NCI-H1417 (cell line): Measurements from ENCODE around the gene CDH4.

Experiments used
- DNase-seq, 3 experiments: peaks; one replicate each; lab custom pipeline; 2025; lab: John Stamatoyannopoulos, UW

CDH4 gene

DNA sequence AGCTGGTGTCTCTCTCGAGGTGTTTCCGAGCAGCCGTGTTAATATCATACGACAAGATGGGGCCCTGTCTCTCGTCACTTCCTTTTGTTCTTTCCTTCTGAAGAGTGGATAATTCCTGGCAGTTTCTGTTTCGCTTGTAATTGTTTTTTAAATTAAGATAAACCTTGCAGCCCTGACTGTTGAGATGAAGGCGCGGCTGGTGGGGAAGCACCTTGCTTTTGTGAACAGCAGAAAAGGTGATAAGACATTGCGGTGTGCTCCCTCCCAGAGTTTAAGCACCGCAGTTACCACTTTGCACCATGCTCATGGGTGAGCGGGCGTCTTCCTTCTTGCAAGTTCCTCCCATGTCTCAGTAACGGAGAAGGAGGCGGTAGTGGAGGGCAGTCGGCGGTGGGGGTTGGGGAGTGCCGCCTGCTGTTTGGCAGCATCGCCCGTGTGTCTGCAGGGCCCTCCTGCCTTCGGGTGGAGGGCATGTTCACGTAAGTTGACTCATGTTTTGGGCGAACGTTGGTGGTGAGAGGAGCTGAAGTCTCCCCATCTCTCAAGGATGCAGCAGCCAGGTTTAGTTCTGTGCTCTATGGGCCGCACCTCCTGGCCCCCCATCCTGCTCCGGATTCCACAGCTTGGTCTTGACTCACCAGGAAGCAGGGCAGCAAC, 467.8 kb downstream of the CDH4 start:
- DNase-seq = no peak

DNA sequence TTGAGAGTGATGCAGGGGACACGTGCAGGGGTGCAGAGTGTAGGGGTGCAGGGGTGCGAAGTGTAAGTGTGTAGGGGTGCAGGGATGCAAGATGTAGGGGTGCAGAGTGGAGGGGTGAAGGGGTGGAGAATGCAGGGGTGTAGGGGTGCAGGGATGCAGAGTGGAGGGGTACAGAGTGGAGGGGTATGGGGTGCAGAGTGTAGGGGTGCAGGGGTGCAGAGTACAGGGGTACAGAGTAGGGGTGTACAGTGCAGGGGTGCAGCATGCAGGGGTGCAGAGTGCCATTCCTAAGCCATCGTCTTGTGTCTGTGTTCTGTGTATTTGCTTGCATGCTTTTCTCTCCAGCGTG, 468.3 kb downstream of the CDH4 start:
- DNase-seq = no peak

DNA sequence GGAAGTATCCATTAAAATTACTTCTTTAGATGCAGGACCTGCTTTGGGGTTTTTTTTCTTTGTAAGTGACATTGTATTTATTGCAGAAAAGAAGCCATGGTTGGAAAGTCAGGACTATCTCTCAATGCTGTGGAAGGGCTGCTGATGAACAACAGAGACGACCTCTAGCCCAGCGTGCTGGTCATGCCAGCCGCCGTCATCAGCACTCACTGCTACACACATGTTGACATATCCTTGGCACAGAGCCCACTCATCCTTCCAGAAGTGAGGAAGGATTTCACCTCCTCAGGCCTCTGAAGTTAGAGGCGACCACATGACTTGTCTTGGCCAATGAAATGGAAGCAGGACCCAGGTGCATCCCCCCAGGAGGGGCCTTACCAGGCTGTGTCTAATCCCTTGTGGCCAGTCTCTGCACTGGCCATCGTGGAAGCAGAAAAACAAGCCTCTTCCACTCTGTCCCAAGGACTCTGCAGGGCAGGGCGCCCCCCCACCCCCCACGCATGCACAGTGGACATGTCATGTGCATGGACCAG, 470.2 kb downstream of the CDH4 start:
- no peak for DNase-seq

DNA sequence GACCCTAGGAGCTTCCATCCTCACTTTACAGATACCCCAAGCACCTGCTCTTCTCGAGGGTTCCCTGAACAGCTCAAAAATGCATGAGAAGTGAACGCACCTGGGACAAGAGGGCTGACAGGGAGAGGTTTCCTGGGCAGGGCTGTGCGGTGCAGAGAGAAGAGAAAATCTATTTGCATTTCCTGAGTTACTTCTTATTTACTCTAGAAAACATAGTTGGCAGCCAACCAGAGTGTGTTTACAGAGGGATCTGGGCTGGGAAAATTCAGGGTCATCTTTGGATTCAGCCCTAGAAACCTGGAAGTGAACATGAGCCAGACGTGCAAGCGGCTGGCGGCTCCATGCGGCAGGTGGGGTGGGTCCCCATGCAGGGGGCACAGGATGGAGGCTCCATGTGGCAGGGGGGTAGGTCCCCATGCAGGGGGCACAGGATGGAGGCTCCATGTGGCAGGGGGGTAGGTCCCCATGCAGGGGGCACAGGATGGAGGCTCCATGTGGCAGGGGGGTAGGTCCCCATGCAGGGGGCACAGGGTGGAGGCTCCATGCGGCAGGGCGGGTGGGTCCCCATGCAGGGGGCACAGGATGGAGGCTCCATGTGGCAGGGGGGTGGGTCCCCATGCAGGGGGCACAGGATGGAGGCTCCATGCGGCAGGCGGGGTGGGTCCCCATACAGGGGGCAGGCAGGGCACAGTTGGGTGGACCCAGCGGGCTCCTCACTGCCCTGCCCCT, 471.6 kb downstream of the CDH4 start:
- peak in 2 of 3 experiments; percentile 17 to 36 for DNase-seq

DNA sequence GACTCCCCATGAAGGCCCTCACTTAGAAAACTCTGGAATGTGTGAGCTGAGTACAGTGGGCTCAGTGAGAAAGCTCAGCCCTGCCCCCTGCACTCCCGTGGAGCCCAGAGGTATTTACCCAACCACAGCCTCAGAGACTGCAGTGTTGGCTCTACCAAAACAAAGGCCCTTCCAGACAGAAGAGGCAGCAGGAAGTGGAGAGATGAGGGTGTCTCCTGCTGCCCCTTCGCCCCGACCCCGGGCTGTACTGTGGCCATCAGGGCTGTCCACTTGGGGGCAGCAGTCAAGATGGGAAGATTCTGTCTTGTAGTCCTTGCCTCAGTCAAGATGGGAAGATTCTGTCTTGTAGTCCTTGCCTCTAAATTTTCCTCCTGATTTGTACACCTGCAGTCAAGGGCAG, 472.3 kb downstream of the CDH4 start:
- peak in 1 of 3 experiments; percentile 13 for DNase-seq

DNA sequence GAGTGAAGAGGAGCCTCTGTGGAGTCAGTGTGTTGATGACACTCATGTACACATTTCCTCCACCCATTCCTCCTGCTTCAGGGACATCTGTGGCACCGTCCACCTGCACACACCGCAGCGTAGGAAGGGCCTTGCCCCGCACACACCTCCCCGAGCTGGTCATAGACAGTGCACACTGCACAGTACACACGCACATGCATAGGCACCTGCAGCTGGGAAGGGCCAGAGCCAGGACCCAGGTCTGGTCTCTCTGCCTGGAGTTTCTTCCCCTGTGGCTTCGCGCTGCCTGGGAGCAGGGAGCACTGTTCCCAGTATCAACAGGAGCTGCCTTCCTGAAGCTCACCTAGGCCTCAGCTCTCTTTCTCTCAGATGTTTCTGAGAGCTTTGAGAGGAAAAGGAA, 473.1 kb downstream of the CDH4 start:
- no peak for DNase-seq

DNA sequence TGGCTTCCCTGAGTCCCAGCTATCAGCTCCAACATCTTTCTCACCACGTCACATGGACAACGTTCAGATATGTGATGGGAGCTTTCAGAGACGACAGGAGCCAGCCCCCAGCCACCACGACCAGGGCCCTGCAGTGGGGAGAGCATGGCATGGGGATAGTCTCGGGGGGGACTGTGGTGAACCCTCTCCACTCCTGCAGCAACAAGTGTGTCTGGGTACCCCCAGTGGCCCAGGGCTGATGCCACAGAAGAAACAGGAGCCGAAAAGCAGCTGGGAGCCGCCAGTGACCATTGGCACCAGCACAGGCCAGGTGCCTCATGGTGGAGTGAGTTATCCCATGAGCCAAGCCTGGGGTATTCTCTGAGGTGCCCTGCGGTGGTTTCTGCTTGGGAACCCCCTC, 473.9 kb downstream of the CDH4 start:
- DNase-seq = no peak

DNA sequence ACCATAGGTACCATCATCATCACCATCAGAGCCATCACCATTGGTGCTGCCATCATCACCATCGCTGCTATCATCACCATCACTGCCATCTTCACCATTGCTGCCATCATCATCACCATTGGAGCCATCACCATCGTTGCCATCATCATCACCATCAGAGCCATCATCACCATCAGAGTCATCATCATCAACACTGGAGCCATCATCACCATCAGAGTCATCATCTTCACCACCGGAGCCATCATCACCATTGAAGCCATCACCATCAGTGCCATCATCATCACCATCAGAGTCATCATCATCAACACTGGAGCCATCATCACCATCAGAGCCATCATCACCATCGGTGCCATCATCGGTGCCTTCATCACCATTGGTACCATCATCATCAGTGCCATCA, 474.9 kb downstream of the CDH4 start:
- DNase-seq = no peak

DNA sequence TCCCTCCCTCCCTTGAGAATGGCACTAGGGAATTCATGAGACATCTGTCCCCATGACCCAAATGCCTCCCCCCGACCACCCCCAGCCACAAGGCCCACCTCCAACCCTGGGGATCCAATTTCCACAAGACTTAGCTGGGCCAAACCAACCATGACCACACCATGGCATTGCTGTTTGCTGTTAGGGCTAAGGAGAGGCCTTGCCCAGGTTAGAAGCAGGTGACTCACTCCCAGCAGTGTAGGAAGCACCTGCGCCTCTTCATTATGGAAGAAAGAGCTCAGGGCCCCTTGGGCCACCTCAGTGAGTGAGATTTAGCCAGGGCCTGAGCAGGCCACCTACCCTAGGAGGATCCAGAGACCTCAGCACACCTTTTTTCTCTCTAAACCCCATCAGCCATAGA, 475.7 kb downstream of the CDH4 start:
- peak in 1 of 3 experiments; percentile 29 for DNase-seq

DNA sequence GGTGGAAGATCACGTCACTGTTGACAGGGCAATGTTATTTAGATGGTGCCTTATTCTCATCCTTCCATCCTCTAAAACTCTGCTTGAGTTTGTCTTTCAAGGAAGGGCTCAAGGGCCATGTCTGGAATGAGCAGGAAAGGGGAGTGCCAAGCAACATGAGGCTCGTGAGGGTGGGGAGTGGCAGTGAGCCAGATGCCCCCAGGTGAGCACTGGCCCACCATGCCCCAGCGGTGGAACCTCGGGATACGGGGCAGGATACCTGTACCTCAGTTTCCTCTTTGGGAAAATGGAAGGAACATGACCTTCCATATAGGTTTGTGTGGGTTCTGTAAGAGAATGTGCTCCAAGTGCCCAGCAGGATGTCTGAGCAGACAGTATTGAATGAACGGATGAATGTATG, 476.3 kb downstream of the CDH4 start:
- no peak for DNase-seq

DNA sequence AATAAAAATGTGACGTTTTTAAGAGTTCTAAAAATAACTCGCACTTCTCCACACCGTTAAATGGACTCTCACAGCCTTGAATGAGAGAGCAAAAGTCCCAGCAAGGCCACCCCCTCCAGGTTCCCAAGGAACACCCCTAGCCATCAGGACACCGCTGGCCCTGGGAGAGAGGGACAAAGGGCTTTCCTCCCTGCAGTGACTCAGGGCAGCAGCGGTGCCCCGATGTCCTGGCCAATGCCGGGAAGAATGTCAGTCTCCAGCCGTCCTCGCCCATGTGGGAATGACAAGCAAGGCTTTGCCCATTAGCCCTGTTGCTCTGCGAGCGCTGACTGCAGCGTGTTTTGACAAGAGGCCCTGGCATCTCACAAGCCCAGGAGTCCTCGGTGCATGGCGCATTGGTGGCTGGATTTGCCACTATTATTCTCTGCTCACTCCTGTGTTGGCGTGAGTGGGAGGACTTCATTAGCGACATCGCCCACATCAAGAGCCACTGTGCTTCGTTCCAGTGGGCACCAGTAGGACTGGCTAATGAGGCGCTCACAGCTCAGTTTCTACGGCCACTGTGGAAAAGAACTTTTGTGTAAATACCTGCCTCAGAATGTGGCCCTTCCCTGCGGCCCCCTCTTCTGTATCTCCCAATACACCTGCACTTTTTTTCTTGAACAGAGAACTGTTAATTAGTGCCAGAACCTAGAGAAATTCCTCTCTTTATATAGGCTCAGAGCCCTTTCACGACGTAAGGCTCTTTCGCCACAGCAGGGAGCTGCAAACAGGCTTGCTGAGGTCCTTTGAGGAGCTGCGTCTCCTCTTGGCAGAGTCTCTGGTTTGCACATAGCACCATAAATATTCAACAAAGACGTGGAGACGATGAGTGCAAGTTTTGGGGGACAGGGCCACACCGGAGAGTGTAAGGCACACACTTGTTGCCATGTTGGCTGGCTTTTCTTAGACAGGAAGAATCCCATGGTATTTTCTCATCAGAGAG, 477.0 kb downstream of the CDH4 start:
- DNase-seq = no peak

DNA sequence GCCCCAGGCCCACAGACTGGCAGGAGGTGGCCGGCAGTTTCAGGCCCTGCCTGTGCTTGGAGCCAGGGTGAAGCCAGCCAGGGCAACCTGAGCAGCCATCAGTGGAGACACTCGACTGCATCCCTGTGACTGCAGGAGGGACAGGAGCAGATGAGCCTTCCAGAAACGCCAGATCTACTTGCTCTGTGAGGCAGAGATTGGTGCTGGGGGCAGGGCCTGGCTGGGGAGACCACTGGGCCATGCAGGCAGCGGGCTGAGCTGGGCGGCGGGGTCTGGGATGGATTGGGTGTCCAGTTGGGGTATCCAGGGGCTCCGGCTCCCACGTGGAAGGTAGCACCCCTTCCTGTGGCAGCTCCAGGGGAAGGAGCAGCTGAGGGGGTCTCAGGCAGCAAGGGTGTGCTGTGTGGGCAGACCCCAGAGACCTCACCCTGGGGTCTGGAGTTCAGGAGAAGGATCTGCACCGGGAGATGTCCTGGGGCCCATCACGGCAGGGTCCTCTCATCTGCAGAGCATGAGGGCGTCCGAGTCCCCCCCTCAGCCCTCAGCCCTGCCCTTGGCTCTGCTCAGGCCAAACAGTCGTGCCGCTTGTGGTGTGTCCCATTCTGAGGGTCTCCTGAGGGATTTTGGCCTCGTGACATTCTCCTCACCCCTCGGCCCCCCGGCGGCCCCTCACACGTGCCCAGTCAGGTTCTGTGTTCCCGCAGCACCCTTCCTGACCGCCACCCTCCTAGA, 478.7 kb downstream of the CDH4 start:
- DNase-seq = no peak

DNA sequence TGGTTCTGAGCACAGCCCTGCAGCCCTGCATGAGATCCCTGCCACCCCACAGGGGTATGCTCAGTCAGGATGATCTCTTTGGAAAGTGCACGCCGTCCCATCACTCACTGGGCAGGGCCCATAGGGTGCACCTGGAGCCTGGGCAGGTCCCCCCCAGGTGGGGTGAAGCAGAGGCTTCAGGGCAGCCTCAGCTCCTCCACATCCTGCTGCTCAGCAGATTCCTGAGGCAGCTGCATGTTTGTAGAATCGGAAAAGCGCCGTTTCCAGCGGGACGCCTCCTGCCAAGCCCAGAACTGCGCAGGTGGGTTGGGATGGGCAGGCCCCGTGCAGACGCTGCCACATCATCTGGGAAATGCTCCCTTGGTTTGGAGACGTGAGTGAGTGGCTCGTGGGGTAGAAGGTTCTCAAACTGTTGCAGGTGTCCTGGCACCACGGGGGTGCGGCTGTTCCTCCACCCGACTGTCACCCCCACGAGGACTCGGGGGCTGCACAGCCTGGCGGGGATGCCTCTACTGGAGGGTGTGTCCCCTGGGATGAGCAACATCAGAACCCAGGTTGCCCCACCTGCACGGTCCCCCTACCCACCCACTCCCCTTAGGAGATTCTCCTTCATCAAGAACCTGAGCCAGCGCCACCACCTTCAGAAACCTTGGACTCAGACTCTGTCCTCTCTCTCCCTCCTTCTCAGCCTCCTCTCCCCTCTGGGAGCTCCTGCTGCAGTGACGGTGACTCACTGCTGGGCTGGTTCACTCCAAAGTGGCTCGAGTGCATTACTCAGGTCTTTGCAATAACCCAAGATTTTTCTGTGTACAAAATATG, 479.5 kb downstream of the CDH4 start:
- DNase-seq = no peak

DNA sequence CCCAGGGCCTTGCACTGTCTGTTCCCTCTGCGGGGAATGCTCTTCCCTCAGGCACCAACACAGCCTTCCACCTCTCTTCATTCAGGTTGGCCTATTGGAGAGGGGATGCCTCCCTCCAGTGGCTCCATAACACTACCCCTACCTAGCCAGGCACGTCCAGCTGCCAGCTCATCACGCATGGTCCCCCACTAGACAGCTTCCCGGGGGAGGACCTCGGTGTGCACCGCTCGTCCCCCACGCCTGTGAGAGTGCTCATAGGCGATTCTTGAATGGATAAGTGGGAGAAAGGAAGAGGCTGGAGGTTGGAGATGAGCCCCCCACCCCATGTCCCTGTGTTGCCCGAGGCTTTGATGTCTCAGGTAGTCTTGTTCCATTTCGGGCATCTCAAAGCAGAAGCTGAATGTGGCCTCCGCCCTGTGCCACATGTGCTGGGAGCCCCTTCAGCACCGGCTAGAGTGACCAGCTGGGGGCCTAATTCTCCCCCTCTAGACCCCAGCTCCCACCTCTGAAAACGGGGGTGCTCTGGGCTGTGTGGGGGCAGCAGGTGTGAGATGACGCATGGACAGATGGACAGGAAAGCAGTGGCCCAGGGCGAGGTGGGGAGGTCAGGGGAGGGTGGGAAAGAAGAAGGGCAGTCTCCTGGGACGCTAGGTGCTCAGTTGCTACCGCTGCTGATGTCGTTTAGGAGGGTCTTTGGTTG, 480.6 kb downstream of the CDH4 start:
- no peak for DNase-seq

DNA sequence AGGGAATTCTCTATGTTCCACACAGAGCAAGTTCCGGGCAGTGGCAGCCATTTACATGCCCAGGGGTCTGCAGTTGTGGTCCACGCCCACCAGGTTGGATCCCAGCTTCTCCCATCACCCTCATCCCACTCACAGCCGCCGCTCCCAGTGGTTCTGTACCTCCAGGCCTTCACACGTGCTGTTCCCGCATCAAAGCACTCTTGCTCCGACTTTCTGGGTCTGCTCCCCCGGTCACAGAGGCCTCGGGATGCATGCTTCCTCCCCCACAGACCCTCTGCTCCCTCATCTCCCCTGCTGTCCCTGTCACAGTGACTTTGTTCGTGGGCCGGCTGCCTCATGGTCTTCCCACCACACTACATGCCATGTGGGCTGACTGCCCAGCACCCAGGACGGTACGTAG, 481.2 kb downstream of the CDH4 start:
- DNase-seq = no peak

DNA sequence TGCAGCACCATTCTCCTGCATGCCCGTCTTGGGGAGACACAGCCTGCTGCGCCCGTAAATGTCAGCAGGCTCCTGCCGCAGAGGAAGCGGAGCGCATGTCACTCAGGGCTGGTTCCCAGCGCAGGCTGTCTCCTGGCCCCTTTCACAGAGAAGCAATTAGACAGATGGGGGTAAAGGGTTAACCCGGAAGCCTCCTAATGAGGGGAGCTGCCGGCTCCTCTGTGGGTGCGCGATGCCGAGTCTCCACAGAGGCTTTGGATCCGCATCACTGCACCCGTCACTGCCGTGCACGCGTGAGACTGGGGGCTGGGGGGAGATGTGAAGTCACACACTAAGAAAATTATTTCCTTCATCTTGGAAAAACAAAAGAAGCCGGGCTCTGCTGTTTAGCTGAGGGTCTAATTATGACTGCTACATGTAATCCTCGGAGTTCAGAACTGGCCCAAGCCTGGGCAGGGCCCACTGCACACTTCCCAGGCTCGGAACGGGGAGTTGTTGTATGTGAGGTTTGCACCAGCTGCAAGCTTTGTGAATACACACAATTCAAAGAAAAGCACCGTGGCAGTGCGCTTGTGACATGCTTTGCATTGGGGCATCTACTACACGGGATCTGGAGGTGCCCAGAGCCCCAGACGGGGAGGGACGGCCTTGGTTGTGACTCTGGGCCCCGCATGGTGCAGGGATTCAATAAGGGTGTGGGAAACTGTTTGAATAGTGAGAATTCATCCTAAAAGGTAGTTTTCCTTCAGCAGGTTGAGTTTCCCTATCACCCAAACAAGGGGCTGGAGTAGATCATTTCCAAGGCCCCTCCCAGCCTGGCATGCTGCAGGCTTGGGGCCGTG, 482.1 kb downstream of the CDH4 start:
- peak in 2 of 3 experiments; percentile 8 to 14 for DNase-seq

DNA sequence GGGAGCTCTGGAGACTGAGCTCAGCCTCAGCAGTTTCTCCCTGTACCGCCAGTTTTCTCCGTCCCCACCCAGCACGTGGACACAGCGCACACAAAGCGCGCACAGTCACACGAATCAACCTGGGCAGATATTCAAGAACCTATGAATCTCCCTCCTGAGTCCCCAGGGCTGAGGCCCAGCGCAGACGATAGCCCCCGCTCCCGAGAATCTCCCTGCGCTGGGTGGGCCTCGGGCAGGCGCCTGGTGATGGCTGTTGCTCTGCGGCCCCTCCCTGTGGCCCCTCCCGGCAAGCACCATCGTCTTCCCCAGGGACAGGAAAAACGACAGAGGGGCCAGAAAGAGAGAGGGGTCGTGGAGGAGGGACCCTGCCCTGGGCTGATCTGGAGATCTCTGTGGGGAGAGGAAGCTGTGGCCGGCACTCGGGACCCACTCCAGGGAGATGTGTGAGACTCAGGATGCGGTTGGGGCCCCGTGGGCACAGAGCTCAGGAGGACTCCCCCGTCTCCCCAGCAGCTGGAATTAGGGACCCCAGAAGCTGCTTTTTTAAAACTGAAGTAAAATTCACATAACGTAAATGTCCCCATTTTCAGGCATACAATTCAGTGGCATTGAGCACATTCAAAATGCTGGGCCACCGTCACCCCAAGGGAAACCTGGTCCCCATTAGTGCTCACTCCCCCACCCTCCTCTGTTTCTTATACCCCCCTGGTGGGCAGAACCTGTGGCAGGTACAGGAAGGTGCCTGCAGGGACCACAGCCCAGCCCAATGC, 482.9 kb downstream of the CDH4 start:
- no peak for DNase-seq

DNA sequence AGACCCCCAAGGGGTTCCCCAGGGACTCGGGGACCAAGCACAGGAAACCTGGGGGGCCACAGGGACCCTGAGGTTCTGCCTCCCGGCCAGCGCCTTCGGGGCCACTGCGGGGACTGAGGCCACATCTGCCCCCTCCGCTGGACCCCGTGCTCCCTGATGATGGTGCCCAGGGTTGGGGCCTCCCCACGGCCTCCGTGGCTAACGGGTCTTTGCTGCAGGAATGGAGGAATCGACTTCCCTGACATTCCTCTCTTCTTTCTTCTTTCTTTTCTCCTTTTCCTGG, 483.4 kb downstream of the CDH4 start:
- no peak for DNase-seq
